ENCODE results near the gene METTL4.

- TF ChIP-seq, protein P1, sequence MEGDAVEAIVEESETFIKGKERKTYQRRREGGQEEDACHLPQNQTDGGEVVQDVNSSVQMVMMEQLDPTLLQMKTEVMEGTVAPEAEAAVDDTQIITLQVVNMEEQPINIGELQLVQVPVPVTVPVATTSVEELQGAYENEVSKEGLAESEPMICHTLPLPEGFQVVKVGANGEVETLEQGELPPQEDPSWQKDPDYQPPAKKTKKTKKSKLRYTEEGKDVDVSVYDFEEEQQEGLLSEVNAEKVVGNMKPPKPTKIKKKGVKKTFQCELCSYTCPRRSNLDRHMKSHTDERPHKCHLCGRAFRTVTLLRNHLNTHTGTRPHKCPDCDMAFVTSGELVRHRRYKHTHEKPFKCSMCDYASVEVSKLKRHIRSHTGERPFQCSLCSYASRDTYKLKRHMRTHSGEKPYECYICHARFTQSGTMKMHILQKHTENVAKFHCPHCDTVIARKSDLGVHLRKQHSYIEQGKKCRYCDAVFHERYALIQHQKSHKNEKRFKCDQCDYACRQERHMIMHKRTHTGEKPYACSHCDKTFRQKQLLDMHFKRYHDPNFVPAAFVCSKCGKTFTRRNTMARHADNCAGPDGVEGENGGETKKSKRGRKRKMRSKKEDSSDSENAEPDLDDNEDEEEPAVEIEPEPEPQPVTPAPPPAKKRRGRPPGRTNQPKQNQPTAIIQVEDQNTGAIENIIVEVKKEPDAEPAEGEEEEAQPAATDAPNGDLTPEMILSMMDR (IDR thresholded peaks at IDR 0.05; ENCODE audit: insufficient read depth, low read depth, low read length), result no peak
- no peak for TF ChIP-seq EZH2 (IDR thresholded peaks at IDR 0.05; ENCODE audit: insufficient read depth, low read length)
Observed at GRCh38 chr18:2502394-2502793, 68.9 kb downstream of the METTL4 start.

Measured in astrocyte (in vitro differentiated cells and primary cell).